ENCODE measurements around the gene FN1.

GRCh38 chr2:215465256-215465655 lies 29.4 kb upstream of the FN1 start:
- TF ChIP-seq, protein P1, sequence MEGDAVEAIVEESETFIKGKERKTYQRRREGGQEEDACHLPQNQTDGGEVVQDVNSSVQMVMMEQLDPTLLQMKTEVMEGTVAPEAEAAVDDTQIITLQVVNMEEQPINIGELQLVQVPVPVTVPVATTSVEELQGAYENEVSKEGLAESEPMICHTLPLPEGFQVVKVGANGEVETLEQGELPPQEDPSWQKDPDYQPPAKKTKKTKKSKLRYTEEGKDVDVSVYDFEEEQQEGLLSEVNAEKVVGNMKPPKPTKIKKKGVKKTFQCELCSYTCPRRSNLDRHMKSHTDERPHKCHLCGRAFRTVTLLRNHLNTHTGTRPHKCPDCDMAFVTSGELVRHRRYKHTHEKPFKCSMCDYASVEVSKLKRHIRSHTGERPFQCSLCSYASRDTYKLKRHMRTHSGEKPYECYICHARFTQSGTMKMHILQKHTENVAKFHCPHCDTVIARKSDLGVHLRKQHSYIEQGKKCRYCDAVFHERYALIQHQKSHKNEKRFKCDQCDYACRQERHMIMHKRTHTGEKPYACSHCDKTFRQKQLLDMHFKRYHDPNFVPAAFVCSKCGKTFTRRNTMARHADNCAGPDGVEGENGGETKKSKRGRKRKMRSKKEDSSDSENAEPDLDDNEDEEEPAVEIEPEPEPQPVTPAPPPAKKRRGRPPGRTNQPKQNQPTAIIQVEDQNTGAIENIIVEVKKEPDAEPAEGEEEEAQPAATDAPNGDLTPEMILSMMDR (conservative IDR thresholded peaks at IDR 0.05 in 1 of 2, IDR thresholded peaks at IDR 0.05 in 1 of 2; ENCODE audit: extremely low read depth in 1 of 2, insufficient read depth in 1 of 2, low read depth in 1 of 2, low read length in 2 of 2): no peak
- no peak for TF ChIP-seq EZH2 (IDR thresholded peaks at IDR 0.05; ENCODE audit: borderline replicate concordance, low read length)

Data from mammary epithelial cell (primary cell).